ENCODE measurements around the gene LRRC46. TPM values are rescaled to one million over a fixed set of nuclear protein-coding genes. Genes with fewer than 3 reads are reported as not detected.
A peak's percentile ranks its signal among the peaks of the same experiment; 100 is the strongest.

Gene LRRC46
- total and polyA plus RNA-seq, 2 of the 13 experiments (the other 11 are each of a cell fraction or from before 2014, with no cell fraction given), result 0.09 TPM

- TF ChIP-seq CTCF (CRISPR knock-in tag; IDR thresholded peaks at IDR 0.05), result peak; percentile 99
- TF ChIP-seq POLR2A (IDR thresholded peaks at IDR 0.05; ENCODE audit: insufficient read depth in 1 of 2, low read depth in 2 of 2, low read length in 2 of 2), result peak; percentile 40 to 78; a peak in 3 of 4 replicates
- no peak for TF ChIP-seq ZNF253 (CRISPR knock-in tag; IDR thresholded peaks at IDR 0.05; ENCODE audit: borderline replicate concordance)
- TF ChIP-seq ZNF674 (CRISPR knock-in tag; IDR thresholded peaks at IDR 0.05; ENCODE audit: low read depth), result no peak
- TF ChIP-seq KIAA2018 (CRISPR knock-in tag; IDR thresholded peaks at IDR 0.05; ENCODE audit: borderline replicate concordance), result 0 out of 2 replicates have a peak, but pooled peaks have one; percentile 22
- TF ChIP-seq SMARCC2 (IDR thresholded peaks at IDR 0.05), result no peak
- TF ChIP-seq NONO (IDR thresholded peaks at IDR 0.05), result no peak
- peak; percentile 84 for TF ChIP-seq NONO (CRISPR knock-in tag; conservative IDR thresholded peaks at IDR 0.05)
- no peak for TF ChIP-seq ZNF513 (CRISPR knock-in tag; conservative IDR thresholded peaks at IDR 0.05)
- TF ChIP-seq YY1 (IDR thresholded peaks at IDR 0.05; ENCODE audit: insufficient read depth, insufficient replicate concordance, low read depth, low read length), result peak; percentile 78
- TF ChIP-seq ZNF430 (CRISPR knock-in tag; IDR thresholded peaks at IDR 0.05), result no peak; the same call in 1 of the 2 replicates
- no peak for TF ChIP-seq ZMYM2 (CRISPR knock-in tag; IDR thresholded peaks at IDR 0.05)
- TF ChIP-seq THRA (CRISPR knock-in tag; IDR thresholded peaks at IDR 0.05; ENCODE audit: borderline replicate concordance), result no peak; the same call in 1 of the 2 replicates
Measured at GRCh38 chr17:47840742-47841487, 9.4 kb downstream of the LRRC46 start, which contains the start of gene SCRN2 (continued).

All from HepG2 (cell line).